Measurements from ENCODE around the gene ZDHHC24. TPM values are rescaled to one million over a fixed set of nuclear protein-coding genes. Genes with fewer than 3 reads are reported as not detected.

Gene ZDHHC24
- total and polyA plus RNA-seq, 7 experiments from 2014 or later: 7.8 to 24.5 (median 17.9) TPM

Other genes with a start within 250 kb of the ZDHHC24 start
- 1 to 10 TPM in 4 of 5 experiments, under 1 TPM in 1; 0.36 to 4.6 (median 1.8) TPM for gene CD248, start 229.0 kb downstream of the ZDHHC24 start, total RNA-seq
- gene CD248, start 229.0 kb downstream of the ZDHHC24 start, polyA plus RNA-seq: 10 to 100 TPM; 10.6 to 10.9 TPM
- 10 to 100 TPM in 3 of 5 experiments, 1 to 10 TPM in 2; 1.4 to 22.9 (median 12.3) TPM for gene RIN1, start 209.6 kb downstream of the ZDHHC24 start, total RNA-seq
- gene RIN1, start 209.6 kb downstream of the ZDHHC24 start, polyA plus RNA-seq: 1 to 10 TPM; 2.6 to 9.1 TPM
- 10 to 100 TPM; 35.9 to 50.8 (median 48.4) TPM for gene BRMS1, start 200.9 kb downstream of the ZDHHC24 start, total RNA-seq
- gene BRMS1, start 200.9 kb downstream of the ZDHHC24 start, polyA plus RNA-seq: 10 to 100 TPM; 56.7 to 73.5 TPM
- 10 to 100 TPM in 2 of 5 experiments, 1 to 10 TPM in 3; 2.2 to 11.8 (median 7.6) TPM for gene B4GAT1, start 198.4 kb downstream of the ZDHHC24 start, total RNA-seq
- 10 to 100 TPM; 13.5 to 18.2 TPM for gene B4GAT1, start 198.4 kb downstream of the ZDHHC24 start, polyA plus RNA-seq
- 10 to 100 TPM in 3 of 5 experiments, 1 to 10 TPM in 2; 6.0 to 18.9 (median 12.0) TPM for gene SLC29A2, start 174.3 kb downstream of the ZDHHC24 start, total RNA-seq
- gene SLC29A2, start 174.3 kb downstream of the ZDHHC24 start, polyA plus RNA-seq: 1 to 10 TPM; 2.7 to 6.2 TPM
- gene NPAS4, start 125.0 kb downstream of the ZDHHC24 start, total RNA-seq: under 1 TPM in 1 of 5 experiments, not detected in 4; 0.53 TPM
- gene NPAS4, start 125.0 kb downstream of the ZDHHC24 start, polyA plus RNA-seq: not detected
- gene MRPL11, start 107.2 kb downstream of the ZDHHC24 start, total RNA-seq: 10 to 100 TPM; 23.5 to 64.1 (median 24.0) TPM
- gene MRPL11, start 107.2 kb downstream of the ZDHHC24 start, polyA plus RNA-seq: 10 to 100 TPM; 83.2 to 89.3 TPM
- 10 to 100 TPM; 10.6 to 27.3 (median 18.6) TPM for gene PELI3, start 79.1 kb downstream of the ZDHHC24 start, total RNA-seq
- 1 to 10 TPM; 5.2 to 8.4 TPM for gene PELI3, start 79.1 kb downstream of the ZDHHC24 start, polyA plus RNA-seq
- 10 to 100 TPM; 15.8 to 75.7 (median 19.4) TPM for gene DPP3, start 65.6 kb downstream of the ZDHHC24 start, total RNA-seq
- 10 to 100 TPM; 18.6 to 22.2 TPM for gene DPP3, start 65.6 kb downstream of the ZDHHC24 start, polyA plus RNA-seq
- 10 to 100 TPM; 16.9 to 38.2 (median 23.6) TPM for gene BBS1, start 35.4 kb downstream of the ZDHHC24 start, total RNA-seq
- 10 to 100 TPM in 1 of 2 donors, 1 to 10 TPM in 1; 9.6 to 13.9 TPM for gene BBS1, start 35.4 kb downstream of the ZDHHC24 start, polyA plus RNA-seq
- under 1 TPM in 1 of 5 experiments, not detected in 4; 0.32 TPM for gene ACTN3, start 855 bp upstream of the ZDHHC24 start, total RNA-seq
- not detected for gene ACTN3, start 855 bp upstream of the ZDHHC24 start, polyA plus RNA-seq
- 10 to 100 TPM in 4 of 5 experiments, 1 to 10 TPM in 1; 2.3 to 49.7 (median 21.1) TPM for gene CTSF, start 22.6 kb upstream of the ZDHHC24 start, total RNA-seq
- 10 to 100 TPM; 27.3 to 28.8 TPM for gene CTSF, start 22.6 kb upstream of the ZDHHC24 start, polyA plus RNA-seq
- gene CCDC87, start 47.0 kb upstream of the ZDHHC24 start, total RNA-seq: 1 to 10 TPM in 2 of 5 experiments, under 1 TPM in 2, not detected in 1; 0.11 to 1.2 (median 0.60) TPM
- not detected for gene CCDC87, start 47.0 kb upstream of the ZDHHC24 start, polyA plus RNA-seq
- gene CCS, start 47.1 kb upstream of the ZDHHC24 start, total RNA-seq: 10 to 100 TPM; 32.8 to 63.5 (median 42.5) TPM
- 10 to 100 TPM; 42.4 to 52.3 TPM for gene CCS, start 47.1 kb upstream of the ZDHHC24 start, polyA plus RNA-seq
- 100 to 1,000 TPM; 165 to 543 (median 192) TPM for gene RBM14, start 70.6 kb upstream of the ZDHHC24 start, total RNA-seq
- 100 to 1,000 TPM in 1 of 2 donors, 10 to 100 TPM in 1; 76.9 to 107 TPM for gene RBM14, start 70.6 kb upstream of the ZDHHC24 start, polyA plus RNA-seq
- gene RBM4, start 92.7 kb upstream of the ZDHHC24 start, total RNA-seq: 100 to 1,000 TPM; 139 to 239 (median 198) TPM
- 100 to 1,000 TPM; 266 to 284 TPM for gene RBM4, start 92.7 kb upstream of the ZDHHC24 start, polyA plus RNA-seq
- gene RBM4B, start 131.8 kb upstream of the ZDHHC24 start, total RNA-seq: 10 to 100 TPM in 4 of 5 experiments, 1 to 10 TPM in 1; 9.8 to 27.2 (median 19.7) TPM
- 10 to 100 TPM; 12.3 to 23.3 TPM for gene RBM4B, start 131.8 kb upstream of the ZDHHC24 start, polyA plus RNA-seq
- under 1 TPM in 3 of 5 experiments, not detected in 2; 0.02 to 0.98 (median 0.03) TPM for gene SPTBN2, start 183.2 kb upstream of the ZDHHC24 start, total RNA-seq
- under 1 TPM in 1 of 2 donors, not detected in 1; 0.22 TPM for gene SPTBN2, start 183.2 kb upstream of the ZDHHC24 start, polyA plus RNA-seq